Loucy (cell line): ENCODE data around the gene CRABP2.
A peak's percentile ranks its signal among the peaks of the same experiment; 100 is the strongest.

Source experiments
- EZH2phosphoT487 ChIP-seq: fragments of 200-600 bp; IDR thresholded peaks from 2 replicates; pipeline ENCODE4 v1.6.1; 2018; ENCODE audit warnings: antibody characterized with exemption, mild to moderate bottlenecking, moderate library complexity, borderline replicate concordance
- TF ChIP-seq, protein P1 (sequence below): fragments of 200-600 bp; sonication (generic); conservative IDR thresholded peaks from 2 replicates; pipeline ENCODE4 v1.5.1; 2014; ENCODE audit warnings: mild to moderate bottlenecking, antibody characterized with exemption, low read length

GRCh38 chr1:156677616-156678596 is 27.5 kb downstream of the CRABP2 start:
- TF ChIP-seq, protein P1, sequence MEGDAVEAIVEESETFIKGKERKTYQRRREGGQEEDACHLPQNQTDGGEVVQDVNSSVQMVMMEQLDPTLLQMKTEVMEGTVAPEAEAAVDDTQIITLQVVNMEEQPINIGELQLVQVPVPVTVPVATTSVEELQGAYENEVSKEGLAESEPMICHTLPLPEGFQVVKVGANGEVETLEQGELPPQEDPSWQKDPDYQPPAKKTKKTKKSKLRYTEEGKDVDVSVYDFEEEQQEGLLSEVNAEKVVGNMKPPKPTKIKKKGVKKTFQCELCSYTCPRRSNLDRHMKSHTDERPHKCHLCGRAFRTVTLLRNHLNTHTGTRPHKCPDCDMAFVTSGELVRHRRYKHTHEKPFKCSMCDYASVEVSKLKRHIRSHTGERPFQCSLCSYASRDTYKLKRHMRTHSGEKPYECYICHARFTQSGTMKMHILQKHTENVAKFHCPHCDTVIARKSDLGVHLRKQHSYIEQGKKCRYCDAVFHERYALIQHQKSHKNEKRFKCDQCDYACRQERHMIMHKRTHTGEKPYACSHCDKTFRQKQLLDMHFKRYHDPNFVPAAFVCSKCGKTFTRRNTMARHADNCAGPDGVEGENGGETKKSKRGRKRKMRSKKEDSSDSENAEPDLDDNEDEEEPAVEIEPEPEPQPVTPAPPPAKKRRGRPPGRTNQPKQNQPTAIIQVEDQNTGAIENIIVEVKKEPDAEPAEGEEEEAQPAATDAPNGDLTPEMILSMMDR, result peak; percentile 98
- no peak for TF ChIP-seq EZH2phosphoT487
